ENCODE measurements around the gene METTL9.

DNA sequence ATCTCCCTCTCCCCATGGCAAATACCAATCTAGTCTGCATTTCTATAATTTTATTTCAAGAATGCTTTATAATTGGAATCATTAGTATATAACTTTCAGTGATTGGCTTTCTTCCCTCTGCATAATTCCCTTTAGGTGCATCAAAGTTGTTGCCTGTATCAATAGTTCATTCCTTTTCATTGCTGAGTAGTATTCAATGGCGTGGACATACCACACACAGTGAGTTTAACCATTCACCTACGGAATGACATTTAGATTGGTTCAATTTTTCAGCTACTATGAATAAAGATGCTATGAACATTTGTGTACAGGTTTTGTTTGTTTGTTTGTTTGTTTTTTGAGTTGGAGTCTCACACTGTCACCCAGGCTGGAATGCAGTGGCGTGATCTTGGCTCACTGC is 74.1 kb downstream of the METTL9 start:
- TF ChIP-seq, protein P1, sequence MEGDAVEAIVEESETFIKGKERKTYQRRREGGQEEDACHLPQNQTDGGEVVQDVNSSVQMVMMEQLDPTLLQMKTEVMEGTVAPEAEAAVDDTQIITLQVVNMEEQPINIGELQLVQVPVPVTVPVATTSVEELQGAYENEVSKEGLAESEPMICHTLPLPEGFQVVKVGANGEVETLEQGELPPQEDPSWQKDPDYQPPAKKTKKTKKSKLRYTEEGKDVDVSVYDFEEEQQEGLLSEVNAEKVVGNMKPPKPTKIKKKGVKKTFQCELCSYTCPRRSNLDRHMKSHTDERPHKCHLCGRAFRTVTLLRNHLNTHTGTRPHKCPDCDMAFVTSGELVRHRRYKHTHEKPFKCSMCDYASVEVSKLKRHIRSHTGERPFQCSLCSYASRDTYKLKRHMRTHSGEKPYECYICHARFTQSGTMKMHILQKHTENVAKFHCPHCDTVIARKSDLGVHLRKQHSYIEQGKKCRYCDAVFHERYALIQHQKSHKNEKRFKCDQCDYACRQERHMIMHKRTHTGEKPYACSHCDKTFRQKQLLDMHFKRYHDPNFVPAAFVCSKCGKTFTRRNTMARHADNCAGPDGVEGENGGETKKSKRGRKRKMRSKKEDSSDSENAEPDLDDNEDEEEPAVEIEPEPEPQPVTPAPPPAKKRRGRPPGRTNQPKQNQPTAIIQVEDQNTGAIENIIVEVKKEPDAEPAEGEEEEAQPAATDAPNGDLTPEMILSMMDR (IDR thresholded peaks at IDR 0.05) = no peak
- no peak for TF ChIP-seq ZFX (IDR thresholded peaks at IDR 0.05; ENCODE audit: borderline replicate concordance)
